Superior temporal gyrus (tissue), 1 donor: ENCODE results near the gene MIAT.
"Not testable (repeated sequence)": the region's sequence is repeated elsewhere in the genome, so short reads cannot be mapped to it uniquely, and the experiment has no call there.

ENCODE experiments used
- DNase-seq: peaks from one replicate; pipeline ENCODE4 v3.0.0-alpha.2; 2016; ENCODE audit errors: extremely low spot score

MIAT gene

DNA sequence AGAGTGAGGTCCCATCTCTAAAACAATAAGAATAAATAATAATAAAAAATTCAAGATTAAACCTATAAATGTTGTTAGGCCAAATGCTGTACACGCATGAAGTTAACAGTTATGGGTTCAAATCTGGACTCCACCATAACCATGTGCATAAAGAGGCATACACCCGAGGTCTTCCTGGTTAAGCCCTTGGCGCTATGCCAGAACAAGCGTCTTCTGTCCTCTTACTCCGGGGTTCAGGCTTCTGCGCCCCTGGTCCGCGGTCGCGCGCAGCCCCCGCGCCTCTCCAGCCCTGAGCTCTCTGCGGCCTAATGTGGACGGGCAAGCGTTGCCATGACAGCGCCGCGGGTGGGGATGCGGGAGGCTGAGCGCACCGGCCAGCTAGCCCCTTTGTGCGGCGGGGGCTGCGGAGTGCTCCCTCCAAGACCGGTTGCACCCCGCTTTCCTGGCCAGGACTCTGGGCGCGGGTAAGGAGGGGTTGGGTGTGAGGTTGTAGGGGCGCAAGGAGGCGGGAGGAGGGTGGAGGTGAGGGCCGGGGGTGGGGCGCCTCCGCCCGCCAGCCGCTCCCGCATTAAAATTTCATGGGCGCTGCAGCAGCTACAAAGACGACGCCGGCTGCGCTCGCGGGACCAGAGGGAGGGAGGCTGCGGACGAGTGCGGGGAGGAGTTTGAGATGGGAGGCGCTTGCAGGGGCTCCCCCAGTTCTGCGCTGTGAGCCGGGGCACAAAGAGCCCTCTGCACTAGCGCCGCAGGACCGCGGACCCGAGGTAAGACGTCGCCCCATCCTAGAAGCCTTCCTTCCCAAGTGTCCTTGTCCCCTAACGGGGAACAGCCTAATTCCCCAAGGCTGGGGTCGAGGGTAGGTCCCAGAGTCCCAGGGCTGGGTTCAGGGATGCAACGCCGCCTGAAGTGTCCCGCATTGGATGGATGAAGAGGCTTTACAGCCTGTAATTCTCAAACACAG lies at the start of gene MIAT:
Gene MIAT, plus strand, starts transcription at position 698 of the 961 bp plus-strand sequence.
- DNase-seq: no peak

DNA sequence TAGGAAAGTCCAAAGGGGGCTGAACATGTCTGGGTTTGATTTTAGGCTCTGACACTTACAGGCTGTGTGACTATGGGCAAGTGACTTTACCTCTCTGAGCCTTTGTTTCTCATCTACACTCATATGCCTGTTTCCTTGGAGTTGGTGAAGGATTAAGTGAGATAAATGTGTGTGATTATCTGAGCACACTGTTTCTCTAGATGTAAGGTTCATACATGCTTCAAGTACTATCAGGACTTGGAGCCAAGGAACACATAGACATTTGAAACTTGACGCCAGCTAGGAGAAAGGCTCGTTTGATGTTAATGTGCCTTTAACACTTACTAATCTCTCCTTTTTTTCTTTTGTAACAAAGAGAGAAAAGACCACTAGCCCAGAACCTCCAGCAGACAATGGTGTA lies 49.3 kb upstream of the MIAT start:
- no peak for DNase-seq

DNA sequence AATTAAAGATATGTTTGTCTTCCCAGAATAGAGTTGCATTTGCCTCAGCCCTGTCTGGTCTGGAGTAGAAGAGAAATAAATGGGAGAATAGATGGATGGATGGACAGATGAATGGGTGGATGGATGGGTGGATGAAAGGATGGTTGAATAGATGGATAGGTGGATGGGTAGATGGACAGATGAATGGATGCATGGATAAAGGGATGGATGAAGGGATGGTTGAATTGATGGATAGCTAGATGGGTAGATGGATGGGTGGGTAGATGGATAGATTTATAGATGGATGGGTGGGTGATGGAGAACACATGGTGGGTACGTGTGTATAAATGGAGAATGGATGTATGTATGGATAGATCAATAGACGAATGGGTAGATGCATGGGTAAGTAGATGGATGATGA lies 48.1 kb upstream of the MIAT start:
- no peak for DNase-seq

DNA sequence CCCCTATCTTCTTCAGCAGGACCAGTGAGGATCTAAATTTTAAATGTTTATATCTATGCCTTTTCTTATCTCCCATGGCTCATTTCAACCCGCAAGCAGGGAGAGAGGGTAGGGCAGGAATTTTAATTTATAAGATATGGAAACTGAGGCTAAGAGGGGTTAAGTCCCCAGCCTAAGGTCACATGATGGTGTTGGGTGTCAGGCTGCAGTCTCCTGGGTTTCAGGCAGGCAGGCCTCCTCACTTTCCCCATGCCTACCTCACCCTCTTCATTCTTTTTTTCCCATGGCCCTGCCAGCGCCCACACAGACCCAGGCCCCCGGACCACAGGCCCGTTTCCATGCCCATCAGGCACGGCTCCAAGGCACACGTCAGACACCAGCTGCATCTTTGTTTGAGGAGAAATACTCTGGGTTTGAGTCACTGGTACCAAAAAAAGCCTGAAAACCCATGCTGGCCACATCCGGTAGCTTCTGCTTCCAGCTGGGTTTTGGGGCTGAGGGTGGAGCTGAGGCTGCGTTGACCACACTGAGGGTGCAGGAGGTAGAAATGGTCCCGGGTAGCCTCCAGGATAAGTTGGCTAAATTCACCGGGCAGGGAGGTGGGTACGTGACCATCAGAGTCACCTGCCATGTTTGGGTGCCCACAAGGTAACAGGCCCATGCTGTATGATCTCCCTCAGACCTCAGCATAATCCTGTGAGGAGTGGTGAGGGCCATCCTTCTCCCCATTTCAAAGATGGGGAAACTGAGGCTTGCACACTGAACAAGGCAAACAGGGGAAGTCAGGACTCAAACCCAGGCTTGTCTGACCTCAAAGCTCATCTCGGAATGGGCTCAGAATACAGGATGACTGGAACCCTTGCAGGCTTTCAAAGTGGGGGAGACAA lies 47.1 kb upstream of the MIAT start:
- peak; percentile 64 for DNase-seq

DNA sequence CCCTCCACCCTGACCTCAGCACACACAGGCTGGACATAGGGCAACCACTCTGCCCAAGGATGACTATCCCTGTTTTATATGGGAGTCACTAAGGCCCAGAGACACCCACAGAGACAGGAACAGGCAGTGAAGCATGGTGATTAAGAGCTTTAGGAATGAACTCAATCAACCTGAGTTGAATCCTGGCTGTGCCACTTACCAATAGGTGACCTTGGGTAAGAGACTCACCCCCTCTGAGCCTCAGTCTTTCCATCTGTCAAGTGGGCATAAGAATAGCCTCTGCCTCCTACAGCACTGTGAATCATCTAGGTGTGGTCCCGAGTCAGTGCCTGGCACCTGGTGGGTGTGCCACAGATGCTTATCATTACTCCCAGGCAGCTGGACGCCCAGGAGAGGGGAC lies 46.4 kb upstream of the MIAT start:
- DNase-seq: no peak

DNA sequence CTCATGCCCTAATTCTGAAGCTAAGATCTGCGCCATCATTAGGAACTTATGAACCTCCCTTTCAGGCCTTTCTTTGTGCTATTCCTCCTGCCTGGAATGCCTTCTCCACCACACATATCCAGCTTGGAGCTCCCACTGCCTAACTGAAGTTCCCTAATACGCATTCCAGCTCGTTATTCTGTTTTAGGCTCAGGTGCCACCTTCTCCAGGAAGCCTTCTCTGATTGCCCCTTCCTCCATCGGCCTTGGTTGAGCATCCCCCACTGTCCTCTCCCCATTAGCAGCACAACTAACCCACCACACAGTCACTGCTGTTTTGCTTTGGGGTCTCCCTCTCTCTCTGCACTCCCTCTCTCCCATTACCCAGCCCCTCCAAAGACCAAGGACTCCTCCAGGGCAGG lies 44.7 kb upstream of the MIAT start:
- no peak for DNase-seq

DNA sequence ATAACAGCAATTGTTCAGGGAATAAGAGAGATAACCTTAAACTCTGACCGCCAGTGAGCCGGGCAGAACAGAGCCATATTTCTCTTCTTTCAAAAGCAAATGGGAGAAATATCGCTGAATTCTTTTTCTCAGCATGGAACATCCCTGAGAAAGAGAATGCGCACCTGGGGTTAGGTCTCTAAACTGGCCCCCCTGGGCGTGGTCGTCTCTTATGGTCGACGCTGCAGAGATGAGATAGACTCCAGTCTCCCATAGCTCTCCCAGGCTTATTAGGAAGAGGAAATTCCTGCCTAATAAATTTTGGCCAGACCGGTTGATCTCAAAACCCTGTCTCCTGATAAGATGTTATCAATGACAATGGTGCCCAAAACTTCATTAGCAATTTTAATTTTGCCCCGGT lies 43.6 kb upstream of the MIAT start:
- DNase-seq: not testable (repeated sequence)

DNA sequence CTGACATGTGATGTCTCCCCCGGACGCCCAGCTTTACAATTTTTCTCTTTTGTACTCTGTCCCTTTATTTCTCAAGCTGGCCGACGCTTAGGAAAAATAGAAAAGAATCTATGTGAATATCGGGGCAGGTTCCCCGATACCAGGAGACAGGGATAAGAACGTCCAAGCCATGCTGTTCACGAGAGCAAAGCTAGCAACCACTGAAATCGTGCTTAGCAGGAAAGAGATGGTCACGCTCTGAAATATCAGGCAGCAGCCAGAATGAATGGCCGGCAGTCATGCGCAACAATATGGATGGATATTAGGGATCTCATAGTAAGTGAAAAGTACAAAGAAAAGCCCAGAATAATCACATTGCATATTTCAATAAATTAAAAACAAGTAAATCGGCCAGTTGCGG lies 43.1 kb upstream of the MIAT start:
- no peak for DNase-seq

DNA sequence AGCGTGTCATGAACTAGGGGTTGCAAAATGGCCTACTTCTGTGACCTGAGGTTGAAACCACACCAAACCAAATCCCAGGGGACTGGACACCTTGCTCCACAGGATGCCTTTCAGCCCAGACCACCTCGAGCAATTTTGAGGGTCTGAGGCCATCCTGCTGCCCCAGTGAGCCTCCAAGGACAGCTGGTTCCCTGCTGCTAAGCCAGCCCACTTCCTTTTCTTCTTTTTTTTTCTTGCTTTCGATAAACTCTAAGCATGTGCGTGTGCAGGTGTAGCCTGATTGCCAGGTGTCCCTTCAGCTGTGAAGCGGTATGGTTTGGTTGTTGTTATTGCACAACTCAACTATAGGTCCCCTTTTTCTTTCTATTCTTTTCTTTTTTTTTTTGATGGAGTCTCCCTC lies 42.2 kb upstream of the MIAT start:
- no peak for DNase-seq

DNA sequence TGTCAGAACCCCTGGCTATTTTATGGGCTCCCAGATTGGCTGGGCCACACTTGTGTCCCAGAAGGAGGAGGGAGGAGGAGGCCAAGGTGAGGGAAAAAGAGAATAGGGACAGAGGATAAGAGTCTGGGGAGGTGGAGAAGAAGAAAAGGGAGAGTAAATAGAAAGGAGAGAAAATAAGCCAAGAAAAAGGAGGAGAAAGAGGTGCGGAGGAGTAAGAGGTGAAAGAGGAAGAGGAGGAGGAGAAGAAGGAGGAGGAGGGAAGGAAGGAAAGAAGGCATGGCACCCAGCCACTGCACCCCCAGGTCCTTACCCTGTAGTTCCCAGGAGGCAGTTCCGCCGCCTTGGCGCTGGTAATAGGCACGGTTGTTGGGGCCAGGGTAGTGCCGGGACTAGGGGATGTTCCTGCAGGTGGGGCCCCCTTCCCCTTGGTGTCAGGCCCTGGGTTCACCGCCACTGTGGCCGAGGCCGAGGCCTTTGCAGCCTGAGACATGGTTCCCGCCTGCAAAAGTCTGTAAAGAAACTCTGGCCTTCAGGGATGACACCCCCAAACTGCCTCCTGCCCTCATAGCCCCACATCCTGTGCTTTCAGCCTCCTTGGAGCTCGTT lies 41.5 kb upstream of the MIAT start:
- no peak for DNase-seq

DNA sequence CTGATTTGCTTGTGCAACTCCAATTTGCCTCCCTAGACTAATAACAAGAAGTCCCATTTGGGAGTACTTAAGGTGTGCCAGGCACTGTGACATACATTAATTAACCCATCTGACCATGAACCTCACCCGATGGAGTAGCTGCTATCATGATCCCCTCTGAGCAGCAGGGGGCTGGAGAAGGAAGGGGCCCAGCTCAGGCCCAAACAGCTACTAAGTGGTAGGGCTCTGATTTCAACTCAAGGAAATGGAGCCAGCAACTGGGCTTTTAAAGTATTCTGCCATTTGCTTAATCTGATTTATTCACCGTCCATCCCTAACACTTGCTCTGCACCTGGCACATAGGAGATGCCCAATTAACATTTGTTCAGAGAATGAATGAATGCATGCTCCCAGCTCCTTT lies 40.7 kb upstream of the MIAT start:
- no peak for DNase-seq

DNA sequence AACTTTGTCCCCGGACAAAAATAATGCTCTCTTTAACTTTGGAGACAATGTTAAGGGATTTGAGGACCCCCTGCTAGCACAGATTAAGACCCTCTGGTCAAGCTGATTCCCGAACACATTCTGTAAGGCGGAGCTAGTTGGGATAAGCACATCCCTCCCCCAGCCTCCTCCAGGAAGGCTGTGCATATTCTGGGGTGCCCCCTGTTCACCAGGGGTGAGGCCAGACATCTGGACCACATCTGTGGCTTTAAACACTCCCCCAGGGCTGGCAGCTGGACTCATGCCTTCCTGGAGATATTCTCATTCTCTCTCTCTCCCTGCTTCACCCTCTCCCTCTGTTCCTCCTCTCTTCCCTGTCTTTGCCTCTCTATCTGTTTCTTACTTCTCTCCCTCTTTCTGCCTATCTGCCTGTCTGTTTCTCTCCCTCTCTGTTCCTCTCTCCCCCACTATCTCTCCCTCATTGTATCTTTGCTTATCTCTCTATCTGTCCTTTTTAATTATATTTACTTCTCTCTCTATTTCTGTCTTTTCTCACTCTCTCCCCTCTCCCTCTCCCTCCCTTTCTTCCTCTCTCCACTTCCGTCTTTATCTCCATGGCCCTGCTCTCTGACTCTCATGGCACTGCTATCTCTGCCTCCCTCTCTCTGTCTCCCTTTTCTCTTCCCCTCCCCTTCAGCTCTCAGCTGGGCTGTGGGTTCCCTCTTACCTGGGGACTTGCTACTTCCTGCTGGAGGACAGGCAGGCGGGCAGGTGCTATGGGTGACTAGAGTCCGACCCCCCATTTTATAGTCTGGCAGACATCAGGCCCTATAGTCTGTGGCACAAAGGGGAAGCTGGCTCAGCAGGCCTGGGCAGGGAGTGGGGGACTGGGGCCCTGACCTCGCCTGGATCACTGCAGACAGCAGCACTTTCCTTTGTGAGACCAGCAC lies 39.9 kb upstream of the MIAT start, which contains the start of gene CRYBB1:
Gene CRYBB1, minus strand, starts transcription at position 757 of the 929 bp plus-strand sequence. CDS start 1,708 bp downstream, outside the sequence.
- no peak for DNase-seq

DNA sequence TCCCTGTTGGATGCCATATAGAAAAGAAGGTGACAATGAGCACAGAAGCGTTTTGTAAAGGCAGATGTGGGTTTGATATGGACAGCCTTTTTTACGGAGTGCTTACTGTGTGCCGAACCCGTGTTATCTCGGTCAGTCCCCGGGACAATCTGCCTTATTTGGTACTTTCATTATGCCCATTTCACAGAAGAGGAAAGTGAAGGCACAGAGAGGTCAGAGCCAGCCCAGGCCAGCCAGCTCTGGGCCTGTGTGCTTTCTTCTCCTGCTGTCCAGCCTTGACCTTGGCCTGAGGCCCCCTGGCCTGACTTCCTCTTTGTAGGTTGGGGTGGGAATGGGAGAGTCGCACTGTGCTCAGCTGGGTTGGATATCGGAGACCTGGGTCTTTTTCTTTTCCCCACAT lies 38.9 kb upstream of the MIAT start:
- no peak for DNase-seq

DNA sequence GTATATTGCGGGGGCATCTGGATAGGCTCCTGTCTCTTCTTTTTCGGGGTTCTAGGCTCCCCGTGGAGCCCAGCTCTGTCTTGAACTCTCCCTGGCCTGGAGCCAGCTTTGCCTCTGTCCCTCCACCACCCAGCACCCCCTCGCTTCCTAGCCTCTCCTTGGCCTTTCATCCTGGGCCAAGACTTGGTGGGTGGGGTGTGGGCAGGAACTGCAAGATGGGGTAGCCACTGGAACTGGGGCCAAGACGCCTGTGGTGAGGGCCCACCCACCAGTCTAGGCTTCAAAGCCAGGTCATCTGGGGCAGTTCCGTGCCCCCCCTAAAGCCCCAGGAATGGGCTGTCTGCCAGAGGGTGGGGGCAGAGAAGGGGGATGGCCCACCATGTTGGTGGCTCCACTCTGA lies 37.9 kb upstream of the MIAT start:
- no peak for DNase-seq

DNA sequence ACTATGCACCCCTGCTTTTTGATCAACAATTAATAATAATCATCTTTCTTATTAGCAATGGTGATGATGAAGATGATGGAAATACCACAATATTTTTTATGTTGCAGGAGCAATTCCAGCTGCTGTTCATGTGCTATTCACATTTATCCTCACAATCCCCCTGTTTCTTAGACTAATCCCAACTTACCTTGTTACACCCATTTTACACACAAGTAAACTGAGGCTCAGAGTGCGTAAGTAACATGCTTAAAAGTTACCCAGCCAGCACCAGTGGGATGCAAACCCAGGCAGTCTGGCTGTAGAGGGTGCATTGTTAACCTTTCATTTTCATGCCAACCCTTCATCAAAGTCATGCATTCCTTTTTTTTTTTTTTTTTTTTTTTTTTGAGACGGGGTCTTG lies 37.2 kb upstream of the MIAT start:
- no peak for DNase-seq

DNA sequence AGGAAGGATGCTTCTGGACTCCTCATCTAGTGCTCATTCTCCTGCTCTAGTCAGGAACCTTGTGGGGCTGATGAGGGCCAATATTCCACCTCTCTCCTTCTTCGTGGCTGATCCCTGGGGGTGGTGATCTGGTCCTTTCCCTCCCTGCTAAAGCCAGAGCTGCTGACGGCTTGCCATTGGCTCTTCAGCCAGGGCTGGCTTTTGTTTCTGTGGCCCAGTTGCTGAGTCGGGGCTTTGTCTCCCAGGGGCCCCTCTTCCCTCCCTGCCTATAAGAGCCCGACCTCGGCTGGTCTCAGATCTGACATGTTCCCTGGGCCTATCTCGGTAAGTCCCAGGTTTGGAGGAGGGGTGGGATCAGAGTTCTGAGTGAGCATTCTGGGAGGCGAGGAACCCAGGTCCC lies 35.7 kb upstream of the MIAT start, which contains the start of gene CRYBA4:
Gene CRYBA4, plus strand, starts transcription at position 301 of the 400 bp plus-strand sequence. CDS start 634 bp downstream, outside the sequence.
- DNase-seq: no peak

DNA sequence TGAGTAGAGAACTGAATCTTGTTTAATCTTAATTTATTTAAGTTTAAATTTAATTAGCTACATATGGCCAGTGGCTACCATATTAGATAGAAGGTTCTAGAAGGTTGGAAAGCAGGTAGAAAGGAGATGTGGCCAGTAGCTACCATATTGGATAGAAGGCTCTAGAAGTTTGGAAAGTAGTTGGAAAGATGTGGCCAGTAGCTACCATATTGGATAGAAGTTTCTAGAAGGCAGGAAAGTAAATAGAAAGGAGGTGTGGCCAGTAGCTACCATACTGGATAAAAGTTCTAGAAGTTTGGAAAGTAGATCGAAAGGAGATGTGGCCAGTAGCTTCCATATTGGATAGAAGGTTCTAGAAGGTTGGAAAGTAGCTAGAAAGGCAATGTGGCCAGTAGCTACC lies 33.4 kb upstream of the MIAT start:
- no peak for DNase-seq

DNA sequence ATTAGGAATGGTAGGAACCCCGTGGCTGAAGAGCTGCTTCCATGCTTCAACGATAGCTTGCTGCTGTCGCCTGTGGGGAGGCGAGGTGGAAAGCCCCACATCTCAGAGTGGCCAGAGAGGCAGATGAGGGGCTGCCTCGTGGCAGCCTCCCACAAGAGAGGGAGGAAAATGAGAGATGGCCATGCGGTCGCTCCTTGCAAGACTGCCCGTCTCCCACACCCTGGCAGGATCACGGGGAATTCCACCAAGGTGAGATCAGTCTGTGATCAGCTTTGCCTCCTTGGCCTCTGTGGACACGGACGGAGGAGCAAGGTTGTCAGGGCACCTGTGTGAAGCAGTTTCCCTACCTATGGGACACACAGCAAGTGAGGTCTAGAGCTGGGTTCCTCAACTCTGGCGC lies 32.6 kb upstream of the MIAT start:
- no peak for DNase-seq

DNA sequence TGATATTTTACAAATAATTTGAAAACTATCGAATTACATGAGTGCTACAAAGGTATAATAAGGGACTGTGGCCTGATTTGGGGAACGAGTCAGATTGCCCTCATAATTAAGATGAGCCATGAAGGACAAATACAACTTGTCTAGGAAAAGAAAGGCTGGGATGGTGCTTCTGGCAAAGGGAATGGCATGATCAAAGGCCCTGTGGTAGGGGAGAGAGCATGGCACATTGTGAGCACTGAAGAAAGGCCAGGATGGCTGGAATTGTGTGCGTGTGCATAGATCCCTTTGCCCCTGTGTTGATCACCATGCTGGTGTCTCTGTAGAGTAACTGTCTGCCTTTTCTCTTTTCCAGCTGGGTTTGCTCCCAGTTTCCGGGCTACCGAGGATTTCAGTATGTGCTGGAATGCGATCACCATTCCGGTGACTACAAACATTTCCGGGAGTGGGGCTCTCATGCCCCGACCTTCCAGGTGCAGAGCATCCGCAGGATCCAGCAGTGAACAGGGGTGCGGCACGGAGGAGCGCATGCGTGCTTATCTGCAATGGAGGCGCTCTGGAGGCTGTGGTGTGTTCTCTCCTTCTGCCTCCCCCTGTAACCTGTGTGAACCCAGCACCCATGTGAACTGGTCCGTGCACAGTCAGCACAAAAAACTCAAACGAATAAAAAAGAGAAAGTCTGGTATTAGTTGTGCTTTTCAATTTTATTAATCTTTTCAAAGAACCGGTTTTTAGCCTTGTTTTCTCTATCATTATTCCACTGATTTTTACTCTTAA lies 27.2 kb upstream of the MIAT start:
- DNase-seq: no peak

DNA sequence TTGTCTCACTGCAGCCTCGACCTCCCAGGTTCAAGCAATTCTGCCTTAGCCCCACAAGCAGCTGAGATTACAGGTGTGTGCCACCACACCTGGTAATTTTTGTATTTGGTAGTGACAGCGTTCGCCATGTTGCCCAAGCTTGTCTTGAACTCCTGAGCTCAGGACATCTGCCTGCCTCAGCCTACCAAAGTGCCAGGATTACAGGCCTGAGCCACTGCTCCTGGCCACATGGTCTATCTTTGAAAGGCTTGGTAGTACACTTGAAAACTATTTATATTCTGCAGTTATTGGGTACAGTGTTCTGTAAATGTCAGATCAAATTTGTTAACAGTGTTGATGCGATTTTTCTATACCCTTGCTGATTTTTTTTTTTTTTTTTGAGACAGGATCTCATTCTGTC lies 26.1 kb upstream of the MIAT start:
- DNase-seq: no peak
